H1 (cell line): ENCODE measurements around the gene MYD88.

ENCODE experiments used
- BRCA1 ChIP-seq: IDR thresholded peaks from 2 replicates; pipeline ENCODE4 v1.6.1; 2012; ENCODE audit warnings: low read depth, low read length, improper control_type of control experiment
- CTCF ChIP-seq, 3 experiments: IDR thresholded peaks; 1 replicate in 2 of 3; 2 replicates in 1 of 3; pipeline versions ENCODE4 v1.5.1 to v1.6.1; 2011; ENCODE audit warnings: low read length in 3 of 3, mild to moderate bottlenecking in 3 of 3, inconsistent platforms in 2 of 3, low read depth in 1 of 3, moderate library complexity in 1 of 3; ENCODE audit not compliant: insufficient read depth in 1 of 3; ENCODE audit errors: control extremely low read depth in 1 of 3
- EZH2 ChIP-seq: fragments of 200-600 bp; sonication (generic); IDR thresholded peaks from 2 replicates; pipeline ENCODE4 v1.7.1; 2012; ENCODE audit warnings: low read depth, mild to moderate bottlenecking, moderate library complexity, low read length, inconsistent platforms; ENCODE audit not compliant: severe bottlenecking
- JUND ChIP-seq: IDR thresholded peaks from 2 replicates; pipeline ENCODE4 v1.6.1; 2011; ENCODE audit warnings: mild to moderate bottlenecking, improper control_type of control experiment, low read length
- POLR2A ChIP-seq, 2 experiments: IDR thresholded peaks; 1 replicate in 1 of 2; 2 replicates in 1 of 2; pipeline ENCODE4 v1.6.1; 2011; ENCODE audit warnings: low read depth in 2 of 2, low read length in 2 of 2, mild to moderate bottlenecking in 2 of 2; ENCODE audit errors: control extremely low read depth in 1 of 2
- SP2 ChIP-seq: IDR thresholded peaks from 2 replicates; pipeline ENCODE4 v1.6.1; 2012; ENCODE audit warnings: mild to moderate bottlenecking, low read length, inconsistent platforms

GRCh38 chr3:38125305-38126120 is 12.9 kb upstream of the MYD88 start:
- TF ChIP-seq EZH2 (no peak), CTCF (IDR thresholded peaks at IDR 0.05; ENCODE audit: control extremely low read depth in 1 of 3, insufficient read depth in 1 of 3, low read depth in 1 of 3, low read length in 3 of 3) (no peak), JUND (no peak), BRCA1 (no peak), POLR2A (IDR thresholded peaks at IDR 0.05; ENCODE audit: control extremely low read depth in 1 of 2, low read depth in 2 of 2, low read length in 2 of 2) (no peak), SP2 (no peak)
